Measurements from ENCODE around the gene TEX14.
A peak's percentile ranks its signal among the peaks of the same experiment; 100 is the strongest.

TEX14 gene

DNA sequence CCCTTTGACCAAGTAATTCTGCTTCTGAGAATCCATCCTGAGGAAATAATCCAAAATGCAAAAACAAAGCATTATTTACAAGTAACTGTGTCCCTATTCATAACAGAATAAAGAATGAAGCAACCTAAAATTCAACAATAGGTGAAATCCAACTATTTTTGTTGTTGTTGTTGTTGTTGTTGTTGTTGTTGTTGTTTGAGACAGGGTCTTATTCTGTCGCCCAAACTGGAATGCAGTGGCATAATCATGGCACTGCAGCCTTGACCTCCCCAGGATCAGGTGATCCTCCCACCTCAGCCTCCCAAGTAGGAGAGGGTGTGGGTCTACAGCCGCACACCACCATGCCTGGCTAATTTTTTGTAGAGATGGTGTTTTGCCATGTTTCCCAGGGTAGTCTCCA lies 101.5 kb downstream of the TEX14 start:
- Histone ChIP-seq H3K9ac (ENCODE audit: low read length) (no peak overlapping the region), H3K79me2 (ENCODE audit: insufficient read depth, low read length) (no peaks in the 10 kb centered on the region), H3K4me2 (ENCODE audit: low read depth, low read length, poor library complexity, severe bottlenecking) (no peak overlapping the region), H3K9me3 (ENCODE audit: insufficient read depth, low read length) (no peaks in the 10 kb centered on the region), H3K4me3 (ENCODE audit: insufficient read depth, low read length, poor library complexity, severe bottlenecking) (no peak overlapping the region), H3K9me2 (replicated peaks; ENCODE audit: insufficient read depth, low read length) (no peaks in the 10 kb centered on the region), H2AFZ (ENCODE audit: low read depth, low read length, severe bottlenecking) (no peak overlapping the region), H3F3A (ENCODE audit: insufficient read depth) (no peaks in the 10 kb centered on the region), H3K27me3 (ENCODE audit: low read length) (no peaks in the 10 kb centered on the region), H4K20me1 (ENCODE audit: low read depth, low read length) (no peaks in the 10 kb centered on the region), H3K27ac (ENCODE audit: low read depth, low read length) (no peak overlapping the region), H3K36me3 (ENCODE audit: low read length) (no peaks in the 10 kb centered on the region)
- no peak for TF ChIP-seq EZH2phosphoT487 (conservative IDR thresholded peaks at IDR 0.05; ENCODE audit: low read length)
- TF ChIP-seq, protein P1, sequence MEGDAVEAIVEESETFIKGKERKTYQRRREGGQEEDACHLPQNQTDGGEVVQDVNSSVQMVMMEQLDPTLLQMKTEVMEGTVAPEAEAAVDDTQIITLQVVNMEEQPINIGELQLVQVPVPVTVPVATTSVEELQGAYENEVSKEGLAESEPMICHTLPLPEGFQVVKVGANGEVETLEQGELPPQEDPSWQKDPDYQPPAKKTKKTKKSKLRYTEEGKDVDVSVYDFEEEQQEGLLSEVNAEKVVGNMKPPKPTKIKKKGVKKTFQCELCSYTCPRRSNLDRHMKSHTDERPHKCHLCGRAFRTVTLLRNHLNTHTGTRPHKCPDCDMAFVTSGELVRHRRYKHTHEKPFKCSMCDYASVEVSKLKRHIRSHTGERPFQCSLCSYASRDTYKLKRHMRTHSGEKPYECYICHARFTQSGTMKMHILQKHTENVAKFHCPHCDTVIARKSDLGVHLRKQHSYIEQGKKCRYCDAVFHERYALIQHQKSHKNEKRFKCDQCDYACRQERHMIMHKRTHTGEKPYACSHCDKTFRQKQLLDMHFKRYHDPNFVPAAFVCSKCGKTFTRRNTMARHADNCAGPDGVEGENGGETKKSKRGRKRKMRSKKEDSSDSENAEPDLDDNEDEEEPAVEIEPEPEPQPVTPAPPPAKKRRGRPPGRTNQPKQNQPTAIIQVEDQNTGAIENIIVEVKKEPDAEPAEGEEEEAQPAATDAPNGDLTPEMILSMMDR (IDR thresholded peaks at IDR 0.05; ENCODE audit: insufficient read depth, low read length, poor library complexity, severe bottlenecking) = no peak

DNA sequence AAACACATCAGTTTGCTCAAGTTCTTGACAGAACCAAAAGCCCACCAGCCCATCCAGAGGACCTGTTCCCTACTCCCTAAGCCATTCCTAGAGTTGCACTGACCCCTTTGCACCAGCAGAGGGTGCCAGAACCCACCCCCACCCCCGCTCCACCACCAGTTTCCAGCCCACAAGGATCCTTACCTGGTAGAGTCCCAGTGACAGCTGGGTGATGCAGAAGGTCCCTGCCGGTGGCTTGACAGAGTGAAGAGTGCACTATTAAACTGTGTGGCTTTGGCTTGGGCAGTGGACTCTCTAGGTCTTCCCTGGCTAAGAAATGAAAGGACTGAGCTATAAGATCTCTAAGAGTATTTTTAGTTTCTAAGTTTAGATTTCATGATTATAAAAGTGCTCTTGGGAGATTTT lies 104.1 kb downstream of the TEX14 start:
- H3K9ac ChIP-seq (ENCODE audit: low read length) = no peak overlapping the region
- no peaks in the 10 kb centered on the region for H3K36me3 ChIP-seq (ENCODE audit: low read length)
- H3F3A ChIP-seq (ENCODE audit: insufficient read depth) = no peaks in the 10 kb centered on the region
- no peaks in the 10 kb centered on the region for H3K9me2 ChIP-seq (replicated peaks; ENCODE audit: insufficient read depth, low read length)
- H3K79me2 ChIP-seq (ENCODE audit: insufficient read depth, low read length) = no peaks in the 10 kb centered on the region
- H4K20me1 ChIP-seq (ENCODE audit: low read depth, low read length) = no peaks in the 10 kb centered on the region
- no peak overlapping the region for H3K4me3 ChIP-seq (ENCODE audit: insufficient read depth, low read length, poor library complexity, severe bottlenecking)
- H3K27ac ChIP-seq (ENCODE audit: low read depth, low read length) = no peak overlapping the region
- H2AFZ ChIP-seq (ENCODE audit: low read depth, low read length, severe bottlenecking) = no peak overlapping the region
- H3K4me2 ChIP-seq (ENCODE audit: low read depth, low read length, poor library complexity, severe bottlenecking) = no peak overlapping the region
- no peak for TF ChIP-seq EZH2phosphoT487 (conservative IDR thresholded peaks at IDR 0.05; ENCODE audit: low read length)
- TF ChIP-seq, protein P1 (IDR thresholded peaks at IDR 0.05; ENCODE audit: insufficient read depth, low read length, poor library complexity, severe bottlenecking) = peak; percentile 88
- H3K27me3 ChIP-seq (ENCODE audit: low read length) = no peaks in the 10 kb centered on the region
- no peaks in the 10 kb centered on the region for H3K9me3 ChIP-seq (ENCODE audit: insufficient read depth, low read length)

DNA sequence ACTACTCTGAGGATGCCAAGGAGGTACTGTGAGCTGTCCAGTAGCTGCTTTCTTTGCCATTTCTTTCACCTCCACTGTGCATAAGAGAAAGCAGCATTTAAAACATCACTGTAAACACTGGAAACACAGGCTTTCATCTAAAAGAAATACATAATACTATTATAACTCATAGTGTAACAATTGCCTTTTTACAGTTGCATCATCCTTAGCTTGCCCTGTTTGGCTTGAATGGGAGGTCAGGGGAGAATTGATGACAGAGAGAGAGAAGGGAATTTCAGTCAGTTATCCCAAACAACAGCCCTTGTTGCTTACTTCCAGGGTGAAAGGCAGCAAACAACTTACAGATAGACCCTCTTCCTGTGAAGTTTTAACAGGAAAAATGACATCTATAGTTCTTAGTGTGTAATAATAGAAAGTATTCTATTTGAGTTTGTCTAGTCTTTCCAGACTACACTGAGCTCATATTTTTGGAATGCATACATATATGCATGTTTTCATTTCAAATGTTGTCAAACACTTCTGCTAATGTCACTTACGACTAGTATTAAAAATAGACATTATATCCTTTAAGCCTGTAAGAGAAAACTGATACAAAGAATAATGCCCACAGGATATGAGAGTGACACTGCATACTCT lies 105.7 kb downstream of the TEX14 start:
- H3F3A ChIP-seq (ENCODE audit: insufficient read depth) = no peaks in the 10 kb centered on the region
- H4K20me1 ChIP-seq (ENCODE audit: low read depth, low read length) = no peaks in the 10 kb centered on the region
- no peak overlapping the region for H3K4me2 ChIP-seq (ENCODE audit: low read depth, low read length, poor library complexity, severe bottlenecking)
- H3K27ac ChIP-seq (ENCODE audit: low read depth, low read length) = no peak overlapping the region
- H3K9ac ChIP-seq (ENCODE audit: low read length) = no peak overlapping the region
- no peak for TF ChIP-seq EZH2phosphoT487 (conservative IDR thresholded peaks at IDR 0.05; ENCODE audit: low read length)
- TF ChIP-seq, protein P1 (IDR thresholded peaks at IDR 0.05; ENCODE audit: insufficient read depth, low read length, poor library complexity, severe bottlenecking) = no peak
- no peak overlapping the region for H2AFZ ChIP-seq (ENCODE audit: low read depth, low read length, severe bottlenecking)
- H3K9me2 ChIP-seq (replicated peaks; ENCODE audit: insufficient read depth, low read length) = no peaks in the 10 kb centered on the region
- no peak overlapping the region for H3K4me3 ChIP-seq (ENCODE audit: insufficient read depth, low read length, poor library complexity, severe bottlenecking)
- no peaks in the 10 kb centered on the region for H3K36me3 ChIP-seq (ENCODE audit: low read length)
- no peaks in the 10 kb centered on the region for H3K27me3 ChIP-seq (ENCODE audit: low read length)
- no peaks in the 10 kb centered on the region for H3K9me3 ChIP-seq (ENCODE audit: insufficient read depth, low read length)
- H3K79me2 ChIP-seq (ENCODE audit: insufficient read depth, low read length) = no peaks in the 10 kb centered on the region

Measured in SU-DHL-6 (cell line).